ENCODE measurements around the gene GIGYF2. TPM values are rescaled to one million over a fixed set of nuclear protein-coding genes. Genes with fewer than 3 reads are reported as not detected.
"Not testable (repeated sequence)": the region's sequence is repeated elsewhere in the genome, so short reads cannot be mapped to it uniquely, and the experiment has no call there.

The GIGYF2 gene
- total RNA-seq, 1 donor from 2014 or later: 70.5 TPM

- Histone ChIP-seq H3K4me3 (no peak overlapping the region), H3K27ac (no peak overlapping the region), H3K27me3 (peaks cover 15% of the 10 kb centered on the region), H3K9me3 (no peaks in the 10 kb centered on the region), H3K36me3 (no peaks in the 10 kb centered on the region), H3K4me1 (no peaks in the 10 kb centered on the region)
- no peak for DNase-seq
- TF ChIP-seq CTCF (IDR thresholded peaks at IDR 0.05): no peak
- ATAC-seq: no peak
- intact Hi-C loops (cut with DNase I): no loop called here
Observed at GRCh38 chr2:232903989-232904388, 206.9 kb downstream of the GIGYF2 start.

GRCh38 chr2:232906867-232907717, 210.0 kb downstream of the GIGYF2 start:
- H3K27me3 ChIP-seq: peaks cover 13% of the 10 kb centered on the region
- H3K36me3 ChIP-seq; H3K27ac ChIP-seq; DNase-seq; H3K4me3 ChIP-seq; intact Hi-C loops (cut with DNase I); H3K4me1 ChIP-seq; H3K9me3 ChIP-seq; ATAC-seq: not testable (repeated sequence)

- H3K4me1 ChIP-seq; intact Hi-C loops (cut with DNase I); H3K27ac ChIP-seq; DNase-seq; H3K9me3 ChIP-seq; H3K36me3 ChIP-seq; ATAC-seq; H3K4me3 ChIP-seq: not testable (repeated sequence)
- H3K27me3 ChIP-seq: peaks cover 12% of the 10 kb centered on the region
Observed at GRCh38 chr2:232907718-232908085, 210.6 kb downstream of the GIGYF2 start.

- no peaks in the 10 kb centered on the region for H3K36me3 ChIP-seq
- no peak for DNase-seq
- no peaks in the 10 kb centered on the region for H3K4me1 ChIP-seq
- no peak for ATAC-seq
- no peak for TF ChIP-seq CTCF (IDR thresholded peaks at IDR 0.05)
- peaks cover 12% of the 10 kb centered on the region for H3K27me3 ChIP-seq
- H3K9me3 ChIP-seq: peaks cover 7% of the 10 kb centered on the region
- no peak overlapping the region for H3K4me3 ChIP-seq
- H3K27ac ChIP-seq: no peak overlapping the region
- intact Hi-C loops (cut with DNase I): no loop called here
Observed at GRCh38 chr2:232908695-232909094, 211.6 kb downstream of the GIGYF2 start.

Other genes with a start within 250 kb of the GIGYF2 start
- not detected for gene ALPI, start 241.2 kb upstream of the GIGYF2 start, total RNA-seq
- not detected for gene ECEL1, start 209.5 kb upstream of the GIGYF2 start, total RNA-seq
- gene PRSS56, start 176.9 kb upstream of the GIGYF2 start, total RNA-seq: not detected
- not detected for gene CHRND, start 171.2 kb upstream of the GIGYF2 start, total RNA-seq
- gene CHRNG, start 157.6 kb upstream of the GIGYF2 start, total RNA-seq: not detected
- 3.9 TPM for gene TIGD1, start 146.8 kb upstream of the GIGYF2 start, total RNA-seq
- 68.0 TPM for gene EIF4E2, start 146.6 kb upstream of the GIGYF2 start, total RNA-seq
- gene EFHD1, start 63.7 kb upstream of the GIGYF2 start, total RNA-seq: 10.7 TPM
- not detected for gene KCNJ13, start 79.2 kb downstream of the GIGYF2 start, total RNA-seq
- gene SNORC, start 172.9 kb downstream of the GIGYF2 start, total RNA-seq: 0.96 TPM